ENCODE measurements around the gene STOML3.

Gene STOML3

DNA sequence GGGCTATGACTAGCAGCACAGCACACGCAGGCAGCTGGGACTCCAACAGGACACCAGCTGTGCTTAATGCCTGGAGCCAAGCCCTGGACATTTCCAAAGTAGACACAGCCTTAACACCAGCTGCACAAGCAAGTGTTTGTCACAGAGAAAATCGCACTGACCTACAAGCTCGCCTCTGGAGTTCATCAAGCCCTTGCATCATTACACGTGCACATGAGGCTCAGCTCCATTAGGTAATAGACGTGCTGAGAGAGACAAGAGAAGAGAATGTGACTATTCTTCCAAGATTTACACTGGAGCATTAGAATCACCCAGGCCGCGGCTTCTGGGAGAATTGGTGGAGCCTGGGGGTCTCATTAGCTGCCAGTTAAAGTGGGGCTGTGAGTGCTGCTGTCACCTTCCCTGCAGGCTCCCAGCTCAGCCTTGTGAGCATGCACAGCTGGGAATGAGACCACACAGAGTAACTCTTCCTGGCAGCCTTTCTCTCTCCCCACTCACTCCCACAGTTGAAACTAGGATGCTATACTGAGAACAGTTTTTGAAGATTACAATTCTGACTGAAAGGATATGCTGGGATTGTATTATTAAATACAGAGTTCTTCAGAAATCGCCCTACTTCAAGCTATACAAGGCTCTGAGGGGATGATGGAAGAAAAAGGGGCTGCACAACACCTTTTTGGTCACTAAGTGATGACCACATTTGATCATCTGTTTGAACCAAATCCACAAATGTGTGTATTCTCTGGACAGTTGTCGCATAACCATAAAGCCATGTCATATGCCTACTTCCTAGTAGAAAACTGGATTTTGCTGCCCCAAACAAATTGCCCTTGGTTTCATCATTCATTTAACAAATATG, 10.5 kb downstream of the STOML3 start:
- no peak for DNase-seq

GRCh38 chr13:38970380-38971051, 20.1 kb downstream of the STOML3 start:
- no peak for DNase-seq

DNA sequence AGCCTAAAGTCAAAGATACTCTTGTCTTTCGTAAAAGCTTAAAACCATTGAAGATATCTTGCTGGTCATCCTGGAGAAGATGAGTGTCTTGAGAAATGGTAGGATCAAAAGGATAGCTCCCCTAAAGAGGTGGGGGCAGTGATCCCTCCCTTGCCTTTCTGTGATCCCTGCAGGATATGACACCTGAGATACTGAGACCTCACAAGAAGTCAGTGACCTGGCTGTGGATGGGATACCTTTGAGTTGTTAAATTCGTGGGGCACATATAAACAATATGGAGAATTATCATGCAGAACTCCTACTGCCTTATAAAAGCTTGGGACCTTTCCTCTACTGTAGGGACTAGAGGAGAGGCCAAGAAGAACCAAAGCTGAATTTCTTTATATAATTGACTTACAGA, 21.4 kb downstream of the STOML3 start:
- no peak for DNase-seq

DNA sequence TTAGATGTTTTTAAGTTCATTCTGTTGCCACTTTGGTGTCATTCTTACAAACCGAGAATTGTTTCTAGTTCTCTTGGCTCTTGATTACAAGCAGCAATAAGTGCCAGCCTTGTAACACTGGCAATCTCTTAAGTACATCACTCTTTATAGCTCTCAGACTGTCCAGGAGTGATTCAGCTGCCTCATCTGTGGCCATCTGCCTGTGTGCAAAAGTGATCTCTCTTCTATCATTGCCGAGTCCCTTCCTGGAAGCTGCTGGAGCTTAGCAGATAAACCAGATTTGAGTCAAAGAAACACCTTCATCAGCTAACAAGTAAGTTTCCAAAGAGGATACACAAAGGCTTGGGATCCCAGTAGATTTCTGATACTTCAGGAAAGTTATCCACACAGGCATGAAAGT, 23.2 kb downstream of the STOML3 start:
- no peak for DNase-seq

- DNase-seq = no peak
These were observed 25.4 kb downstream of the STOML3 start for GRCh38 chr13:38965281-38965680.

- DNase-seq = no peak
These were observed 30.5 kb downstream of the STOML3 start for GRCh38 chr13:38960175-38960574.

- no peak for DNase-seq
These were observed 32.6 kb downstream of the STOML3 start for GRCh38 chr13:38957794-38958592.

- no peak for DNase-seq
These were observed 35.8 kb downstream of the STOML3 start for GRCh38 chr13:38954844-38955243.

- DNase-seq = no peak
These were observed 36.3 kb downstream of the STOML3 start for GRCh38 chr13:38954291-38954690.

DNA sequence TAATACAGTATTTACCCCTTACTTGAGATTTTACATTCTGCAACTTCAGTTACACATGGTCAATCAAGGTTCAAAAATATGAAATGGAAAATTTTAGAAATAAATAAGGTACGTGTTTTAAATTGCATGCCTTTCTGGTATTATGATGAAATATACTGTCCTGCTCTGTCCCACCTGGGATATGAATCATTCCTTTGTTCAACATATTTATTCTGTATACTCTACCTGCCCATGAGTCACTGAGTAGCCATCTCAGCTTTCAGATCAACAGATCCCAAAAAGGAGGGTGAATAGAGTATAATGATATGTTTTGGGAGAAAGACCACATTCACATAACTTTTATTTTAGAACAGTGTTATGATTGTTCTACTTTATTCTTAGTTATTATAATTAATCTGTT, 37.8 kb downstream of the STOML3 start:
- no peak for DNase-seq

GRCh38 chr13:38951525-38952313, 38.9 kb downstream of the STOML3 start:
- DNase-seq = no peak

GRCh38 chr13:38950987-38951386, 39.6 kb downstream of the STOML3 start:
- DNase-seq = no peak

DNA sequence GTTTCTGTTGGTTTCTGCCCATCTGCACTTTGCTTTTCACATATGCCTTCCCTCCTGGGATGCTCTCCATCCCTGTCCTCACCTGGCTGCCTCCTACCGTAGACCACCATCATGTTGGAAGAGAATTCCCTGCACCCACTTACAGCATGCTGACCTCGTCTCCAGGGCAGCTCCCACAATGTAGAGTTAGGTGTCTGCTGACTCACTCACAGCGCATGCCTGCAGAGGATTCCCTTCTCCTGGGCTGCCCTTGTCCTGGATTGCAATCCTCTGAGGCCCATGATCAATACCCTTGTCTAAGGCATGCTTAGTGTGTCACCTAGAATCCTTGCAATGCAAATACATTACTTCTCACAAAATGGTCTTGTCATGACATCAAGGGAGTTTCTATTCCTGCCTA, 43.6 kb downstream of the STOML3 start:
- DNase-seq = no peak

DNA sequence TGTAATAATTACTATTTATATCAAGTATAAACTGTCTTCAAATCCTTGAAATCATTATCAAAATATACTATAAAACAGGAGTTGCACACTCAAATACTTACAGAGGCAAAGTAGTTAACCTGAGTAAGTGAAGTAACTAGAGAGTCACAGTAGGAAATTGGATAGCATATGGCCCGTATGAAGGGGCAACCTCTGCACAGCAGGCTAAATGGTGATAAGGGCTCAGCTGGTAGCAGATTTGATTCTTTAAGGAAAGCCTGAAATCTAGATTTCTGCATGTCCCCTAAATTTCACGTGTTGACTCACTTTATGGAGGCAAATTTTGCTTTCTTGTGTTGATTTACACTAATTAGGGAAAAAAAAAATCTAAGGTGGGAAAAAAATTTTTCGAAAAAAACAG, 46.4 kb downstream of the STOML3 start:
- no peak for DNase-seq

DNA sequence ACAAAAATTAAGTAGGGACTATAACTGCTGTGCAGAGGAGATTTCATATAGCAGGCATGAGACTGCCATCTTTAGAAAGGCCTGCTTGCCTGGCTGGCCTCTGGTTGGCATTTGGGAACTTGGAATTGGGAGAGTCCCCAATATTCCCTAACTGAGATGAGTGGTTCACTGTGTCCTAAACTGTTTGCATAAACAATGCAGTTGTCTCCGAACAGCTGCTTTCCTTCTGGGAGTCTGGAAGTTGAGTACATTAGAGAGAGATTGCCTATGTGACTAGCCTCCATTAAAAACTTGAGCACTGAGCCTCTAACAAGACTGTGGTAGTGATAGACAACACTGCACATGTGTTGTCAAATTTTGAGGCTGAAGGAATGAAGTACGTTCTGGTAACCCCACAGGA, 47.4 kb downstream of the STOML3 start:
- no peak for DNase-seq

GRCh38 chr13:38941353-38941945, 49.2 kb downstream of the STOML3 start:
- DNase-seq = no peak

DNA sequence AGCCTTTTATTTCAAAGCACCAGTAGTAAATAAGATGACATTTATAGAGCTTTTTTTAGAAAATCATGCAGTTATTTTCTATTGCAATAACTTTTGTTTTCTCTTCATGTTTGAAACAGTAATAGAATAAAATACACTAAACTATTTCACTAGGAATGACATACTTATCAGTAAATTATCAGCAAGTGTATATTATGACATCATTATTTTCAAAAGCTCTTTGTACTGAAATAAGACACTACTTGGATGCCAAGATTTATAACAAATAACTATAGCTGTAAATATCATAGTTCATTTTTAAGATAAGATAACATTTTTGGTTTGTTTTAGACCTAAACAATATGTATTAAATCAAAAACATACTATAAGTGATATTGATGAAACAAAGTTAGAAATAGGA, 56.8 kb downstream of the STOML3 start:
- DNase-seq = no peak

DNA sequence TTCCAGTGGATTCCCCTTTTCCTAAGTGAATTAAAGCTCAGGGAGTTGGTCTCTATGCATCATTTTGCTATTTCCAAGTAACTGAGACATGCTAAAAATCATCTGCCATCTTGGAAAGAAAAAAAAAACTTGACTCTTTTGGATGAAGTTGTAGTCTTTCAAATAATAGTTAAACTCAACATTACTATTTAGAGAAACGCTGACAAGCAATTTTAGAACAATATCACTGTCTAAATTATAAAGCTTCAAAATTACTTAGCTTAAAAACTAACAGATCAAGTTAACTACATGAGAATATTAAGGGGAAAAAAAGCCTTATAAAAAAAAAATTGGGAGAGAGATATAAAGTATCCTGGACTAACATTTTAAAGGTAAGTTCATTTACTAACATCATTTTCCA, 68.5 kb downstream of the STOML3 start:
- DNase-seq = no peak

- no peak for DNase-seq
These were observed 69.5 kb downstream of the STOML3 start for GRCh38 chr13:38921081-38921480.
